ENCODE results near the gene GCKR.

GRCh38 chr2:27559228-27559627 lies 62.6 kb downstream of the GCKR start:
- TF ChIP-seq, protein P1, sequence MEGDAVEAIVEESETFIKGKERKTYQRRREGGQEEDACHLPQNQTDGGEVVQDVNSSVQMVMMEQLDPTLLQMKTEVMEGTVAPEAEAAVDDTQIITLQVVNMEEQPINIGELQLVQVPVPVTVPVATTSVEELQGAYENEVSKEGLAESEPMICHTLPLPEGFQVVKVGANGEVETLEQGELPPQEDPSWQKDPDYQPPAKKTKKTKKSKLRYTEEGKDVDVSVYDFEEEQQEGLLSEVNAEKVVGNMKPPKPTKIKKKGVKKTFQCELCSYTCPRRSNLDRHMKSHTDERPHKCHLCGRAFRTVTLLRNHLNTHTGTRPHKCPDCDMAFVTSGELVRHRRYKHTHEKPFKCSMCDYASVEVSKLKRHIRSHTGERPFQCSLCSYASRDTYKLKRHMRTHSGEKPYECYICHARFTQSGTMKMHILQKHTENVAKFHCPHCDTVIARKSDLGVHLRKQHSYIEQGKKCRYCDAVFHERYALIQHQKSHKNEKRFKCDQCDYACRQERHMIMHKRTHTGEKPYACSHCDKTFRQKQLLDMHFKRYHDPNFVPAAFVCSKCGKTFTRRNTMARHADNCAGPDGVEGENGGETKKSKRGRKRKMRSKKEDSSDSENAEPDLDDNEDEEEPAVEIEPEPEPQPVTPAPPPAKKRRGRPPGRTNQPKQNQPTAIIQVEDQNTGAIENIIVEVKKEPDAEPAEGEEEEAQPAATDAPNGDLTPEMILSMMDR (IDR thresholded peaks at IDR 0.05) = no peak
- TF ChIP-seq POLR2A (IDR thresholded peaks at IDR 0.05) = no peak
